Neuronal stem cell (in vitro differentiated cells): Measurements from ENCODE around the gene CTAG2.

Experiments
- DNase-seq: peaks from one replicate; pipeline ENCODE4 v3.0.0-alpha.2; 2013; ENCODE audit warnings: low spot score
- H2AFZ ChIP-seq: one replicate; pipeline ENCODE4 v1.6.1; 2013; ENCODE audit warnings: mild to moderate bottlenecking, low read length, inconsistent platforms
- H2AK5ac ChIP-seq: 2 replicates; pipeline ENCODE4 v1.6.1; 2013; ENCODE audit warnings: low read depth, mild to moderate bottlenecking, inconsistent platforms, low read length, moderate library complexity, mixed read lengths
- H2BK120ac ChIP-seq: 2 replicates; pipeline ENCODE4 v1.6.1; 2013; ENCODE audit warnings: low read depth, mild to moderate bottlenecking, inconsistent platforms, low read length, moderate library complexity, mixed read lengths
- H2BK12ac ChIP-seq: one replicate; pipeline ENCODE4 v1.6.1; 2013; ENCODE audit warnings: low read length, inconsistent platforms
- H2BK15ac ChIP-seq: 2 replicates; pipeline ENCODE4 v1.6.1; 2013; ENCODE audit warnings: mild to moderate bottlenecking, low read length, inconsistent platforms, mixed read lengths
- H2BK5ac ChIP-seq: one replicate; pipeline ENCODE4 v1.6.1; 2013; ENCODE audit warnings: inconsistent platforms, mild to moderate bottlenecking, low read length, moderate library complexity
- H3K14ac ChIP-seq: one replicate; pipeline ENCODE4 v1.6.1; 2013; ENCODE audit warnings: low read length, inconsistent platforms
- H3K18ac ChIP-seq: 2 replicates; pipeline ENCODE4 v1.6.1; 2013; ENCODE audit warnings: low read length, inconsistent platforms
- H3K23ac ChIP-seq: 2 replicates; pipeline ENCODE4 v1.6.1; 2013; ENCODE audit warnings: low read depth, mild to moderate bottlenecking, mixed read lengths, low read length, inconsistent platforms; ENCODE audit not compliant: poor library complexity
- H3K27ac ChIP-seq: replicated peaks from 3 replicates; pipeline ENCODE4 v1.5.1; 2013; ENCODE audit warnings: low read length, inconsistent platforms
- H3K27me3 ChIP-seq, 3 experiments: 2 replicates each; pipeline ENCODE4 v1.6.1; 2013; ENCODE audit warnings: low read length in 3 of 3, mild to moderate bottlenecking in 2 of 3, inconsistent platforms in 1 of 3, low read depth in 1 of 3, mixed read lengths in 1 of 3, moderate library complexity in 1 of 3; ENCODE audit not compliant: control insufficient read depth in 3 of 3, insufficient read depth in 3 of 3
- H3K36me3 ChIP-seq, 2 donors: replicated peaks in 1 of 2; 2 replicates each; pipeline ENCODE4 v1.6.1; 2013; ENCODE audit warnings: low read length in 2 of 2; ENCODE audit not compliant: control insufficient read depth in 2 of 2, insufficient read depth in 2 of 2
- H3K4ac ChIP-seq: 2 replicates; pipeline ENCODE4 v1.6.1; 2013; ENCODE audit warnings: inconsistent platforms, mild to moderate bottlenecking, low read length, moderate library complexity
- H3K4me1 ChIP-seq, 2 donors: 1 replicate in 1 of 2; 2 replicates in 1 of 2; pipeline ENCODE4 v1.6.1; 2013; ENCODE audit warnings: low read length in 2 of 2, low read depth in 1 of 2; ENCODE audit not compliant: control insufficient read depth in 2 of 2, insufficient read depth in 1 of 2
- H3K4me2 ChIP-seq: one replicate; pipeline ENCODE4 v1.6.1; 2013; ENCODE audit warnings: mild to moderate bottlenecking, low read length, inconsistent platforms; ENCODE audit not compliant: insufficient read depth, poor library complexity, severe bottlenecking
- H3K4me3 ChIP-seq, 2 donors: 2 replicates each; pipeline ENCODE4 v1.5.1; 2013; ENCODE audit warnings: low read length in 2 of 2, mild to moderate bottlenecking in 2 of 2, inconsistent platforms in 1 of 2, moderate library complexity in 1 of 2
- H3K79me1 ChIP-seq: one replicate; pipeline ENCODE4 v1.6.1; 2013; ENCODE audit warnings: low read depth, mild to moderate bottlenecking, inconsistent platforms, low read length, moderate library complexity
- H3K9ac ChIP-seq: one replicate; pipeline ENCODE4 v1.6.1; 2013; ENCODE audit warnings: mild to moderate bottlenecking, low read depth, low read length, inconsistent platforms; ENCODE audit not compliant: poor library complexity
- H3K9me3 ChIP-seq, 2 donors: replicated peaks in 1 of 2; 2 replicates each; pipeline versions ENCODE3 to v1.6.1; 2013; ENCODE audit warnings: low read length in 2 of 2, mild to moderate bottlenecking in 2 of 2, inconsistent platforms in 1 of 2, low read depth in 1 of 2, mixed read lengths in 1 of 2, moderate library complexity in 1 of 2; ENCODE audit not compliant: control insufficient read depth in 2 of 2, insufficient read depth in 1 of 2
- H4K8ac ChIP-seq: one replicate; pipeline ENCODE4 v1.6.1; 2013; ENCODE audit warnings: low read depth, mild to moderate bottlenecking, inconsistent platforms, low read length, moderate library complexity
- H4K91ac ChIP-seq: one replicate; pipeline ENCODE4 v1.6.1; 2013; ENCODE audit warnings: low read length, low read depth, mild to moderate bottlenecking, inconsistent platforms; ENCODE audit not compliant: poor library complexity
- WGBS, 2 donors: extraction: QIAGEN DNeasy Blood & Tissue Kit; methylation state at CpG; one replicate each; pipeline ENCODE4 v1.1.7; 2013; ENCODE audit warnings: missing lambda C conversion rate in 2 of 2, mixed read lengths in 1 of 2; ENCODE audit not compliant: insufficient read length in 2 of 2, insufficient replicate concordance in 1 of 2; ENCODE audit errors: extremely low coverage in 2 of 2; 5-methylcytosine and 5-hydroxymethylcytosine counted together

The CTAG2 gene

DNA sequence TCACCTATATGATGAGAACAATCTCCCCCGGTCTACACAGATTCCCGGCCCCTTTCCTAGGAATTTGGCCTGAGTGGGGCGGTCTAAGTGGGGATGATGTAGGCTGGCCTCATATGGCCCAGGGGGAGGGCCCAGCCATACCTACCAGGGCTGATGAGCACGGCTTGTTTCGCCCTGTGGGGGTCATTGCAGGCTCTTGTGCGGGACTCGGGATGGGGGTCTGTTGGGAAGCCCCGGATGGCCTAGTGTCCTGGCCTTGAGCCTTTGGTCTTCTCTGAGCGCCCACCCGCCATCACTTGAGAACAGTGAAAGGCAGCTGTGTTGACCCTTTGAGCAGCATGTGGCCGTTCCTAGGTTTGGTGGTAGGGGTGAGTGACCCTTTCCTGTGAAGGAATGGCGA lies 4.8 kb upstream of the CTAG2 start:
- Histone ChIP-seq H2BK120ac (no peak overlapping the region), H3K79me1 (no peaks in the 10 kb centered on the region), H2BK15ac (no peak overlapping the region), H3K4me3 (no peak overlapping the region), H2AFZ (no peak overlapping the region), H2AK5ac (no peak overlapping the region), H3K9ac (no peak overlapping the region), H3K36me3 (no peaks in the 10 kb centered on the region), H3K4me1 (no peaks in the 10 kb centered on the region), H4K8ac (no peak overlapping the region), H3K4ac (no peak overlapping the region), H2BK5ac (no peak overlapping the region), H3K23ac (no peak overlapping the region), H3K27ac (no peak overlapping the region), H3K18ac (no peak overlapping the region), H3K4me2 (no peak overlapping the region), H3K14ac (no peak overlapping the region), H2BK12ac (no peak overlapping the region), H4K91ac (no peak overlapping the region), H3K9me3 (peaks cover 0 to 4% of the 10 kb centered on the region in 2 donors), H3K27me3 (peaks cover 0 to 15% (median 0%) of the 10 kb centered on the region in 3 experiments)
- no CpG with 5 or more reads among the region's 12 CpGs for WGBS, 2 donors
- DNase-seq: no peak

DNA sequence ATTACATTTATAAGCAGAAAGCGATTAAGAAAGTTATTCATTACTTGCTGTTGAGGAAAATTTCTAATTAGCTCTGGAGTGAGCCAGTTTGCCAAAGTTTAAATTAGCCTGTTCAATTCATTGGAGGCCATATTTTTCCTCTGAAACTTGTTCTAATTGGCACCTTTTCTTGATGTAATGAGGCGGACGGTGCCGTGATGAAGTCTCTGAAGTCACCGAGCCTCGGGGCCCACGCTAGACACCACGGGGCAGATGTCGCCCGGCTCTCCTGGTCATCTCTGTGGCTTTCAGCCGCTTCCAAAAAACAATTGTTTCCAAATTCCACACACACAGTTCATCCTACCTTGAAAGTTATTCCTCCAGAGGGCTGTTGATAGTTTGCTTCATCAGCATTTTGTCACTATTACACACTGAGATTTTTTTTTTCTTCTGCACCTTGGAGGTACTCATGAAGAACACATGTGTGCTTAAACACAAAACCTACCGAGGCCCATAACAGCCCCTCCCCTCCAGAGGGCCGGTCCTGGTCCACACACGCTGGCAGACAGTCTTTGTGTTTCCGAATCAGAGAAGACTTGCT lies 3.9 kb upstream of the CTAG2 start:
- Histone ChIP-seq H2BK5ac (no peak overlapping the region), H3K4me2 (no peak overlapping the region), H2AK5ac (no peak overlapping the region), H3K14ac (no peak overlapping the region), H3K4ac (no peak overlapping the region), H3K36me3 (no peaks in the 10 kb centered on the region), H4K91ac (no peak overlapping the region), H3K9me3 (no peaks in the 10 kb centered on the region), H2BK120ac (no peak overlapping the region), H3K4me1 (no peaks in the 10 kb centered on the region), H3K23ac (no peak overlapping the region), H4K8ac (no peak overlapping the region), H3K27ac (no peak overlapping the region), H2AFZ (no peak overlapping the region), H3K9ac (no peak overlapping the region), H2BK12ac (no peak overlapping the region), H3K4me3 (no peak overlapping the region), H3K27me3 (peaks cover 0 to 15% (median 0%) of the 10 kb centered on the region in 3 experiments), H2BK15ac (no peak overlapping the region), H3K79me1 (no peaks in the 10 kb centered on the region), H3K18ac (no peak overlapping the region)
- no CpG with 5 or more reads among the region's 15 CpGs for WGBS, 2 donors
- no peak for DNase-seq

DNA sequence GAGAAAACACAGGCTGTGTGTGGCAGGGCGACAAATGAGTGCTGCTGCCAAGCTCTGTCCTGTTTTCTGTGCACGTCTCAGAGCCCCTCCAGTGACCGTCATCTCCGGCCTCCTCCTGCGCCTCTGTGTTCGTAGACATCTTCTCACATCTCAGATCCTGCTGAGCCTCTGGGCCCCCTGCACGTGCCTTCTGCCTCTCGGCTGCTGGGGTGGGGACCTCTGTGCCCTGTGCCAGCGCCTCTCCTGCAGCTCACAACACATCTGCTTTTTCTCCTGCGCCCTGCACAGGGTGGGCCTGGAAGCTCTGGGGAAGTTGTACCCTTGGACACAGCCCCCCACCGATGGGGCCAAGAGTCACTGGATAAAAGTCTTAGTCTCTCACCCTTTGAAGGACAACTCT lies 2.4 kb upstream of the CTAG2 start:
- no peak overlapping the region for H3K4me3 ChIP-seq
- DNase-seq: no peak

DNA sequence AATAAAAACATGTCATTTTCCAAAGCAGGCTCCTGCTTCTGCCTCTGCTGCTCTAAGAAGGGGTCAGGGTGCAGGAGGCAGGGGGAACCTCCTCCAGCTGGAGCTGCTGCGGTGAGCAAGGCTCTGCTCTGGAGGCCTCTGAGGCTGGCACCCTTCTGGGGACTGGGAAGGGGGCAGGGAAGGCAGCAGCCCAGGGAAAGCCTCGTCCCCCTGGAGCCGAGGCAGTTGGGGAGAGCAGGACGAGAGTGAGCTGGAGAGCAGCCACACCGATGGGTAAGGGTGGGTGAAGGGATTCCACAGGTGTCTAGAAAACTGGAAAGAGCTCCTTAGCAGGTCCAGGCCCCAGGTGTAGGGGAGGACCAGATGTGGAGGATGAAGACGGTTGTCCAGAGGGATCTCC lies 2.0 kb upstream of the CTAG2 start:
- Histone ChIP-seq H3K4me3 (no peak overlapping the region), H3K27ac (no peak overlapping the region), H3K14ac (no peak overlapping the region), H3K4me2 (no peak overlapping the region), H4K8ac (no peak overlapping the region), H2BK5ac (no peak overlapping the region), H3K4ac (no peak overlapping the region), H2BK15ac (no peak overlapping the region), H4K91ac (no peak overlapping the region), H3K36me3 (no peaks in the 10 kb centered on the region), H3K23ac (no peak overlapping the region), H3K79me1 (no peaks in the 10 kb centered on the region), H3K27me3 (peaks cover 0 to 12% (median 0%) of the 10 kb centered on the region in 3 experiments), H2BK12ac (no peak overlapping the region), H3K18ac (no peak overlapping the region), H2AK5ac (no peak overlapping the region), H2AFZ (no peak overlapping the region), H3K4me1 (no peaks in the 10 kb centered on the region), H3K9me3 (no peaks in the 10 kb centered on the region), H3K9ac (no peak overlapping the region), H2BK120ac (no peak overlapping the region)
- no peak for DNase-seq
- no CpG with 5 or more reads among the region's 6 CpGs for WGBS, 2 donors

More for the DNA sequence above, 2.4 kb upstream of the CTAG2 start:
- Histone ChIP-seq H4K8ac (no peak overlapping the region), H3K18ac (no peak overlapping the region), H3K4me1 (no peaks in the 10 kb centered on the region), H3K9ac (no peak overlapping the region), H3K79me1 (no peaks in the 10 kb centered on the region), H2BK12ac (no peak overlapping the region), H3K27me3 (peaks cover 0 to 15% (median 0%) of the 10 kb centered on the region in 3 experiments), H3K27ac (no peak overlapping the region), H3K36me3 (no peaks in the 10 kb centered on the region), H2BK15ac (no peak overlapping the region), H2BK120ac (no peak overlapping the region), H2AK5ac (no peak overlapping the region), H3K4me2 (no peak overlapping the region), H3K23ac (no peak overlapping the region), H3K9me3 (no peaks in the 10 kb centered on the region), H4K91ac (no peak overlapping the region), H3K14ac (no peak overlapping the region), H2BK5ac (no peak overlapping the region), H3K4ac (no peak overlapping the region), H2AFZ (no peak overlapping the region)
- no CpG with 5 or more reads among the region's 11 CpGs for WGBS, 2 donors
